ENCODE data around the gene AP3B1.

The AP3B1 gene

DNA sequence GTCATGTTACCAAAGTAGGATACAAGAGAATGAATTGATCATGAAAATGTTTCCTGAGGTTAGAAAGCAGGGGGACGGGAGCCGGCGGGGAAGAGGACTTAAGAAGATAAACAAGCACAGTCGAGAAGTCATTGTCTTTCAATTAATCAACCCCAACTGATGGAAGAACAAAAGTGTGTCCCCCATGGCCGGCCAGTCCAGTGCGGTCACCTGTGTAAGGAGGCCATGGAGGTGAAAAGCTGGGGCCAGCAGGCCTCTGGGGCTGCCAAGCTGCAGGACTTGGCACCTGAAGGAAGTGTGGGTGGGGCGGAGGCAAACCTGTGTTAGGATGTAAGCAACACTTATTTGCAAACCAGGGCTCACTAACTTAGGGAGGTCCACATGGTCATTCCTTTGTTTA is 295.1 kb downstream of the AP3B1 start:
- no peak for DNase-seq

DNA sequence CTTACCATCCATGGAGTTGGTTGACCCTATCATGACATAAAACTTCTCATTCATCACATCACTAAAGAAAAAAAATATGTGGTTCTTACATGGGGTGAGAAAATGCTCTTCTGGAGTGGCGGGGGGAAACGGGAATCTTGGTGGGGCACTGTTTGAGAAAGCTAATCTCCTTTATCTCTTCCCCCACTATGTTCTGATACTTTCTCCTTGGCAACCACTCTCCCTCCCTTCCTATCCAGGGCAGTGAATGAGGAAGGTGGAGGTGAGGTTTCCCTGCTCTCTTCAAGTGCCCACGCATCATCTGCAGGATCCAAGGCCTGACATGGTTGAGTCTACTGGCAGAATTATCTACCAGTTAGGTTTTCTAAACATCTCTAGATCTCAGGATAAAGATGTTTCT is 297.6 kb downstream of the AP3B1 start:
- DNase-seq: no peak

DNA sequence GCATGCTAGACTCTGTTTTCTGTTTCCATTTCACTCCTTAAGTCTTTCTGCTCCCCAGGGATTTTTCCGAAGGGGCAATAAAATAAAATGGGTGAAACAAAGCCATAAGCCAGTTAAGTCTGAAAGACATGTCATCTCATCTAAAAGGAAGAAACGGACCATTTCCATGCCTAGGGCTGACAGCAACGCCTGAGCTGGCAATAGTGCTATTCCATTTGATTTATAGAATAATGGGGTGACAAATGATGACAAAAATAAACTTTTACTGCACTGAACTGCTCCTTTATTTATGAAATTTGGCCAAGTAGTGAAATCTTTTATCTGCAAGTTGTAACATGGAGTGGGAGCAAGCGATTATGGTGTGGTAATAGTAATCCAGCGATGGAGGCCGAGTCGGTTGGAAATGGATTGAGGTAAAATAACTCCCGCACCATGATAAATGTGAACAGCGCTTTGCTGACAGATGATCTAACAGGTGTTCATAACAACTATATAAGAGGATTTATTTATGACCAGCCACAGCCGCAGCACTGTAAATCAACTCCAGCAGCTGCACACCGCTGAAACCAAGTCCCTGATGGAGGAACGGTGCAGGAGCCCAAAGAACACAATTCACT is 298.6 kb downstream of the AP3B1 start:
- no peak for DNase-seq

DNA sequence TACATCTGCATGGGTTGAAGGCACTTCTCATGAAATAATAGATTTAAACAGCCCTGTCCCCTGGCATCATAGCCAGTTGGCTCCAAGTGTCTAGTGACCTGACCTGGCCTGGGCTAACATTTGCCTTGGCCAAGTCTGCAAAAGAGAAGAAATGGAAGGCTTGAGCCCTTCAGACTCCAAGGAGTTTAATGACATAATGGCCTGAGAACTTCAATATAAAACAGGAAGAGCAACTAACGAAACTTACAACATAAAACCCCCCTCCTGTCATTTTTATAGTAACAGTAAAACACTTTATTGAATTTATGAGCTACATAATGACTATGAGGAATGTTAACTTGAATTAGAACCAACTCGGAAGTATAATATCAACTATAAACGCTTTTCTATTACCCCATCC is 299.6 kb downstream of the AP3B1 start:
- DNase-seq: no peak

DNA sequence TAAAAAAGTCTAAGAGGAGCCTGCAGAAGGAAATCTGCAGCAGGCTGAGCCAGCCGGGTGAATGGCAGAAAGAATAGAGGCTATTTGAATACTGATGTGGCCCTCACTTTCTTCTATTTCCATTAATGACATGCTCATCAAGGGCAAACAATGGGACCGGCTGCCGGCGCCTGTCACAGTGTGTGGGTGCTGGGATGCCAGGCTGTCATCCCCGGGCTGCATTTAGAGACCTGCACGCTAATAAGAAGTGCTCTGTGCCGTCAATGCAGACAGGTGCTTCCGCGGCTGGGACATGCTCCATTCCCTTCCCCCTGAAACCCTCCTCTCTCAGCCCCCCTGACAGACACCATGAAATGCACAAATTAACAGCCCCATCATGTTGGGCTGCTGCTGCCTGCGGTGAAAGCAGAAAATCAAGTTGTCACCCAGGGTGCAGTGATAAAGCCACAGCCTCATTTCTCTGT is 300.6 kb downstream of the AP3B1 start:
- no peak for DNase-seq

DNA sequence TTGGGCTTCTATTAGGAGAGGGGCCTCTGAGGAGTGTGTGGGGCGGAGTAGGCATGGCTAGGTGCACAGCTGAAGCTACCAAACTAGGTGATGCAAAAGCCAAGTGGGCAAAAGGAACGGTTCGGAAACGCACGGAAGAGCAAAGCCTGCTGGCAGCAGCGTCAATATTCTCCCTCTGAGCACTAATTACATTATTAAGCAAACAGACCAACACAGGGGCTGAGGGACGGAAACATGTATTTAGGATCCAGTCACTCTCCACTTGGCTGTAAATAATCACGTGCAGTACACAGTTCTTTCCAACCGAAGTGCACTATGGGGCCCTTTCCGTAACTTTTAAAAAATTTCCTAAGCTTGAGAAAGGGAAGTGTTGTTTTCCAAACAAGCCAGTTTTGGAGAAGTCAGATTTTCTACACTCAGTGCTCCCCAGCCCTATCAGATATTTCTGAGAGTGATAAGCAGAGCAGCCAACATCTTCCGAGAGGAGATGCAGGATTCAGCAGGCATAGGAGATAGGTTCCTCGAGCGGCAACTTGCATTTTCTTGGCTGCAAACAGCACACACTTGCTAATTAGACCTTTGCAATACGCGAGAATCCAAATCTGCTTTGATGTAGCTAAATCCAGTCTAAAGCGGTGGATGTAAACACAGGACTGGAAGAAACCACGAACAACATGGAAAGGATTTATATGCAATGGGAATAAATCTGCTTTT is 301.2 kb downstream of the AP3B1 start:
- DNase-seq: no peak

DNA sequence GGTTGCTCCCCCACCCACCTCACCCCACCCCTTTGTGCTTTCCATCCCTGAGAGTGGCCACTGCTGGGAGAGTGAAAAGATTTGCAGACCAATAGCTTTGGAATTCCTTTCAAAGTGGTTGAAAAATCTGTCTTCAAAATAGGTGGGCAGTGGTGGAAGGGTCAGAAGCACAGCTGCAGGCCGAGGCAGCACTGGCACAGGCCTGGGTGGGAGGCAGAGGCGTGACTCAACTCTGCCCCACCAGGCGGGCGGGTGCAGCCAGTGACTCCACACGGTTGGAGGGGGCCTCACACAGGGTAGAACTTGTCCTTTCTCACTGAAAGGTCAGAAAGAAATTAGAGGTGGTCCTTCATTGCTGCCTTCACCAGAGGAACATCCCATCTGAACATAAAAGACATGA is 303.4 kb downstream of the AP3B1 start:
- no peak for DNase-seq

DNA sequence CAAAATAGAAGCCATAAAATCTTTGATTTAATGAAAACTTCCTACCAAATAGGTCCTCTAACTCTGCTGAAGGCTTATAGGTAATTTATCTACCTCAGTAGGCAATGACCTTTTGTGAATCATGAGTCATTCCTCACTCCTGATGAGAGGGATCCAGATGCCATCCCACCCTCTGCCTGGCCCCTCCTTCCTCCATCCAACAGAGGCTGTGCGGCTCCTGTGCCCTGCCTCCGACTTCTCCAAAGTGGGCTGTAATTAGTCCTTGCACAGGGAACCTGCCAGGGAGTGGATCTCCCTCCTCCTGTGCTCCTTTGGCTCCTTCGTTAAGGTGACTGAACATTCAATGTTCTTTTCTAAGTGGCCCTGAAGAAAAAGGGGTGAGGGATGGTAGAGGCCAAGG is 304.5 kb downstream of the AP3B1 start:
- DNase-seq: no peak

DNA sequence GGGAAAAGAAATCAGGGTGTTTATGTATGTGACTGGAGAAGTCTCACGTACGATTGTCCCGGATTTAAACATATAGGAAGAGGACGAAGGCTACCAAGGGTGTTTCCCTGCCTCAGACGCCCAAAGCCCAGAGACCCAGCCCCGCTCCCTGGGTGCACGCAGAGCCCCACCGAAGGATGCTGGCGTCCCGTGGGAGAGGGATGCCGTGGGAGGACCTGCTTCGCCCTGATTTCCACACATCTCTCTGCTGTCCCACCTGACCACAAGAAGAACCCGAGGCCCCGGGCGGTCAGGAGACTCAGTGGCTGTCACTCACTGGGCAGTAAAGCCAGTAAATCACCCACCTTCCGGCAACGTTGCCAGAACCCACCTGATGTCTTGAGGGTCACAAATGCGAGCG is 306.5 kb downstream of the AP3B1 start:
- DNase-seq: no peak

DNA sequence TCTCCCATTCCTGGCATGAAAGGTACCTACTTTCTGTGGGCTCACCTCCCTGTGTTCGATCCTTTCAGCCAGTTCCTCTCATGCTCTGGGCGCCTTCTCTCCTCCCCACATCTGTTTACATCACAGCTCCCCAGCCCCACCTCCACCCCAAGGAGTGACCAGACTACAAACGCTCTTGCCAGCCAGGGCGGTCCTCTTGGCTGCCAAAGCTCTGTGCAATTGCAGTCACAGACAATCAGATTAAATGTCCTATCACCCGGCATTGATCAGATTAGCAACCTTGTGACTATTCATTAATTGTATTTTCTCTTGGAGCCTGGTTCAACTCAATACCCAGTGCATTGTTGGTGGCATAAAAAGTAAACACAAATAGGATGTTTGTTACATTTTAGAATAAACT is 307.2 kb downstream of the AP3B1 start:
- DNase-seq: no peak

DNA sequence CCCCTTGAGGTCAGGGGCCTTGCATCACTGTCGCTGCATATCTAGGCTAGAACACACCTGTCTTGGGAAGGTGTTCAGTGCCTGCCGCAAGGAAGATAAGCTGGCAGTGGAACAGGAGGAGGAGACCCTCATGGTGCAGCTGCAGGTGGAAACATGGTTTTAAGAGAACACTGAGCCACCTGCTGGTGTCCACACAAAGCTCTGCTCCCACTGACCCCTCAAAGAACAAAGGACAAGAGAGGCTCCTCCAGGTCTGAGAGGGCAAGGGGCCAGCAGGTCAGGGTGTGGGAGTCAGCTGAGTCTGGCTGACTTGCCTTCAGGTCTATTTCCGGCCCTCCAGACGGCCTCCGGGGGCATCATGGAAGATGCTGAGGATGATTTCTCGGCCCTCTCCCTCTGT is 308.2 kb downstream of the AP3B1 start:
- no peak for DNase-seq

DNA sequence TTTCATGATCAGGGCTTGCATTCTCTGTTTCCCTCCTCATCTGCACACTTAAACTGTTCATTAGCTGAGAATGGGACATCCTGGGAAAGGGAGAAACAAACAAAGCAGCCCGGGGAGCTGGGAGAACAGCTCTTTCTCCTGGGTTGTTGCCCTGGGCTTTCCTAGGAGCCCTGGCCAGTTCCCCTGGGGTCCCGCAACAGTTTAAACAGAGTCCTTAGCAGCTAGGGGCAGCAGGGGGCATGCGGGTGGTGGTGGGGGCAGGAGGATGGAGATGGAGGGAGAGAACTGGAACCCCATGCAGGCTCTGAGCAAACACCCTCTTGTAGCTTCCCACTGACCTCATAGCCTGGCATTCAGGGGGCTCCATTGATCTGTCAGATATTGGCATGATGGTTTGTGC is 309.3 kb downstream of the AP3B1 start:
- DNase-seq: no peak

DNA sequence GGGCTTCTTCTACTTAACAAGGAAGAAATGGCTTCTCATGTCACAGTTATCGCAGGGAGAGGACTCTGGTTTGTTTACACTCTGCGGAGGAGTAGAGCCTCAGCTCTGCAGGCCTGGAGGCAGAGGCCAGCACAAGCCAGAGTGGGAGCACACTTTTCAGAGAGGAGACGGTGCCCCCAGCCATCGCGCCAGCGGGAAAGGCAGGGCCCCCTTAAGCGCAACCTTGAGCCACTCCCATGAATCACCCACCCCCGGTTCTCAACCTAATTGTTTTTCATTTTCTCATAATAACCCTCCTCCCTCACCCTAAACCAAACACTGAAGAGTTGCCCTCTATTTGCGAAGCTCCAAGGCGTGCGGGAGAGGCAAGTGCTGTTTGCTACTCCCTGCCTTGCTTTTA is 309.9 kb downstream of the AP3B1 start:
- DNase-seq: no peak

DNA sequence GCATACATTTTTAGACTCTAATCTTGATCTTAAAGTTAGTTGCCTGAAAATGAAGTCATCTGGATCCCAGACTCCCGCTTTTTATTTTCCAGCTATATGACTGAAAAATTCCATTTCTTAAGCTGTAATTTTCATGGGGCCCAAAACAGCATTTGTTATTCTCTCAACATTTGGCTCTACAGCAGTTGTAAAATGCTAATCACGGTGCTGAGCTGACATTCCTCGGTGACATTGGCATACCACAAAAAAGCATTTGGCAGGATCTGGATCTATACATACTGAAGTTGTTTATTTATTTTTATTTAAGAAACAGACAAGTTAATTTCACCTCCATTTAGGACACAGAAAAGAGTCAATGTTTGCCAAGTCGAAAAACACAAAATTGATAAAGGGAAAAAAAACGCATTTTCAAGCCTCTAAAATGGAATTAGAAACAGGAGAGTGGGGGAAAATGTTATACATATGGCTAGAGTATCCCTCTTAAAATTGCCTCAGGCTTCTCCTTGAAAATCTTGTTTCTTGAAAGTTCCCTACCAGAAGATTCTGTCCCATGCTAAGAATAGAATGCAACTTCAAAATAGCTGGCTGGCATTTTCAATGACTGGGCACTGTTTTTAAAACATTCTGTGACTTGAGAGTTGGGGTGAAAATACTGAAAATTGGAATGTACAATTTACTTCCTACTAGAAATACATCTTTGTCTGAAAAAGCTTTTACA is 310.9 kb downstream of the AP3B1 start:
- no peak for DNase-seq

DNA sequence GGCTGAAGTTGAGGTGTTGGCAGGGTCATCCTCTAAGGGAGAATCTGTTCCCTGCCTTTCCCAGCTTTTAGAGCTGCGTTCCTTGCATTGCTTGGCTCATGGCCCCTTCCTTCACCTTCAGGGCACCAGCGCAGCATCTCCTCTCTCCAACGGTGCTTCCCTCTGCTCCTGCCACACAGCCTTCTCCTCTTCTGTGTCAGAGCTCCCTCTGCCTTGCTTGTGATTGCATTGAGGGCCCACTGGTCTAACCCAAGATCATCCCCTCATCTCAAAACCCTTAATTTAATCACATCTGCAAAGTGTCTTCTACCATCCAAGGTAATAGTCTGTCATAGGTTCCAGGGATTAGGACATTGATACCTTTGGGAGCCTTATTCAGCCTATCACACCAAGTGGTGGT is 312.7 kb downstream of the AP3B1 start:
- no peak for DNase-seq

DNA sequence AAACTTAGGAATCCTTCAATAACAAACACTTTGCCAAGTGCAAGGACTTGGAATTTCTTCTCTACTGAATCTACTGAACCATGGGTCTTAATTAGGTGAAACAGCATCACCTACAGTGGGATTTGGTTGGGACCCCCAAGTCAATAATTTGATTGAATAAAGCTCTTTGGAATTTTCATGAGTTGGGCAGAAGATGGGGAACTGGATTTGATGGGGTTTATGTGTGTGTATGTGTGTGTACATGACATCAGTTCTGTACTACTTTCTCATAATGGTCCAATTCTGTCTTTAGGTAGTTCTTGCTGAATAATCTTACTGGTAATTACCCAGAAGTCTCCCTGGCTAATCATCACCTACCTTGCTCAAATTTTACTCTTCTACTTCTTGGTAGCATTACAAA is 319.9 kb downstream of the AP3B1 start:
- no peak for DNase-seq

DNA sequence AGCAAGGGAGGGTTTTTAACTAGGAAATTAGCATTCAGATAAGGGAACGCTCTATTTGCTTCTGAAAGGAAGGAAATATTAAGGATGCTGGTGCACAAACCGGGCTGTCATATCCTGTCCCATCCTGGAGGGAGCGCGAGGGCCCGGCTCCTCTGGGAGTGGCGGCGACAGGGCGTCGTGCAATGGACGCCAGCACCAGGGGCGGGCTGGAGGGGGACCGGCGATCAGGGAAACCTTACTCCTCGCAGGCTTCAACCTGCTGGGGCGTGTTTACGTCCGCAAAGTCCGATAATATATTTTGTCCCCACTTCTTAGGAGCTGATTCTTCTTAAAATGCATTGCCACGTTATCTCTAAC is 321.3 kb downstream of the AP3B1 start:
- DNase-seq: no peak

DNA sequence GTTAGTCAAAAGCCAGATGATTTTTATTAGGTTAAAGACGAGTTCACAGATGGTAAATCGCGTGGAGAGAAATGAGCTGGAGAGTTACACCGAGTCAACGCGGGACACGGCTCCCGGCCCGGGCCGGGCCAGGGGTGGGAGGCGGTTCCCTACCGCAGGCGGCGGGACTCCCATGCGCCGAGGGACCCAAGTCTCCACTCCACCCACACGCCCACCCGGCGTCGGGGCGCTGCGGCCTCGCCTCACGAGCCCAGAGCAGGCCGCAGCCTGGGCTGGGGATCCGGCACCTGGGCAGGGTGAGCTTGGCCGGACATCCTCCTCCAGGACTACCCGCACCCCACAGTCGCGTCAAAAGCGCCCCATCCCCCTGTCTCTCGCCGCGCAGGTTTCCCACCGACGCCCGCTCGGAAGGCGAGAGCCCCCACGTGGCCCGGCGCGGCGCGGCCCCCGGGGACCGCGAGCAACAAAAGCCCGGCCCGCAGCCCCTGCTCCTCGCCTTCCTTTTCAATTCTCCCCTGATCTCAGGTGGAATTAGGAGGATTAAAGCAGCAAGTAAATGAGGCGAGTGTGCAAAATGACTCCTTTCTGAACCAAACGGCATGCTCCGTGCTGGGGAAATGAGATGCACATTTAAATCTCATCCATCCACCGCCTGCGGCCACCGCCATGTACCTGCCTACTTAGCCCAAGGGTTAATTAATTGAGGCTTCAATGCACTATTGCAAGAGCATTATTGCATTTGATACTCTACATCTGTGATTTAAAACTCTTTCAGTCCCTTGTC is 321.8 kb downstream of the AP3B1 start:
- DNase-seq: peak; percentile 17

DNA sequence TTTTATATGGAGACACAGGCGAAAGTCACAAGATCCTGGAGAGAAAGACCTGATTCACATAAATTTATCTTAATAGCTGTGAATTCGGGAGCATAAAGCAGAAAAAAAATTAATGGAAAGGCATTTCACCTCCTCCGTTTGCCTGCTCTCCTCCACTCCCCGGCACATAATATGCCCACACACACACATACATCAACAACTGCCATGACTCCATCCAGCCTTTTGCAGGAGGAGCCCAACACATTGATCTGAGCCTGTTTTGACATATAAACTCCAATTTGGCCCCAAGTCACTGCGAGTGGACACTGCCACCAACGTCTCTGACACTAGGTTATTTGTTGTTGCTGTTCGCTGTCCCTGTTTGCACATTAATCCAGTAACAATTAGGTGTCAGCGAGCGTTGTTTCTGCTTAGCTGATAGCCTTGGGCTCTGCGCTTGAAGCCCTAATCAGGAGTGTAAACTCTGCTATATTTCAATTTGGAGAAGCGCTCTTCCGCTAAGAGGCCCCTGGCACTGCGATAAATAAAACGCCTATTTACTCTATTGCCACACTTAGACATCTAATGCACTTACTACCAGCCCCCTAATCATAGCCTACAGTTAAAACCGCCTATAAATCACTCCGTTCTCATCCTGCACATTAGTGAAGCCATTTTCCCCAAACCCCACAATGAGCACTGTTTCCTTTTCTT is 322.6 kb downstream of the AP3B1 start:
- DNase-seq: no peak

DNA sequence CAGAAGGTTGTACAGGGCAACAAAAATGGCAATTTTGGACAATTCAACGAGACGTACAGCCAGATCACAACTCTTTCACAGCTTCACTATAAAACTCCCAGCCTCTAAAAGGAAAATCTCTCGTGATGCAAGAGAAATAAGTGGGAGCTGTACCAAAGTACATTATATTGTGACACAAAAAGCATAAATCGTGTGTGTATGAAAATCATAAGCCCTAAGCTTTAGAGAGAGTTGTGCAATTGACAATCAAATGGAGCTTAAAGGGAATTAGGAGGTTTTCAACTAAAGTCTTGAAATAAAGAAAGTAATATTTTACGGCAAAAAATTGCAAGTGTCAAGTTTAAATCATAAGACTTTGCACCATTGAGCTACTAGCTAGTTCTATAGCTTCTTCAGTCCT is 323.6 kb downstream of the AP3B1 start:
- no peak for DNase-seq

DNA sequence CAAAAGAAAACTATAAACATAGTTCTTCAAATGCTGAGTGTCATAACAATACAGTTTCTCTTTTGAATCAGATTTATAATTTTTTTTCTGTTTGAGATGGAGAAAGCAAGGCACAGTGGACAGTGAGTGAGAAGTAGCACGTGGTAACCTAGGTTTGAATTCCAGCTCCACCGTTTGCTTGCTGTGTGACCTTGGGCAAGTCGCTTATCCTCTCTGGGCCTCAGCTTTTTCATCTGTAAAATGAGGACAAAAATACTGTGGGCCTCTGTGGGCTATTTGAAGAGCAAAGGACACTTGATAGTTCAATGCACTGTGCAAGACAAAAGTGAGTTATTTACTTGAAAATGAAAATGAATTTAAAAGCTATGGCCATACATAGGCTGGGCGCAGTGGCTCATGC is 330.7 kb downstream of the AP3B1 start:
- DNase-seq: no peak

DNA sequence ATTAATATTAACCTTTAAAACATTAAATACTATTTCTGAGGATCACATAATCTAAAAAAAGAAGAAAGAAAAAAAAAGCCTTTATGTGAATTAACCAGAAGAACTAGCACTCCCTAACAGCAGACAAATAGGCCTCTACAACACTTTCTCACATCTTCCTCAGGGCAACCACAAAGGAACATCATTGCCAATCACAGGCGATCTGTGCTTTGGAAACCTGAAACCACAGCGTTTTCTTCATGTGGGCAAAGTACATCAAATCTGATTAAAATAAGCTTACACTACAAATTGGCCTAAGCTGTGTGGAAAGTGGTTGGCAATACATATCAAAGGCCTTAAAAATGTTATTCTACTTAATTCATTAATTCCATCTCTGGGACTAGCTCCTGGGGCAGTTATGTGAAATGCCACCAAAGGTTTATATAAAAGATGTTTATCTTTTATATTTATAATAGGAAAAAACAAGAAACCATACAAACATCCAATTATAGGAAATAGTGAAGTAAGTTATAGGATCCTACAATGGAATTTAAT is 333.6 kb downstream of the AP3B1 start:
- DNase-seq: no peak

DNA sequence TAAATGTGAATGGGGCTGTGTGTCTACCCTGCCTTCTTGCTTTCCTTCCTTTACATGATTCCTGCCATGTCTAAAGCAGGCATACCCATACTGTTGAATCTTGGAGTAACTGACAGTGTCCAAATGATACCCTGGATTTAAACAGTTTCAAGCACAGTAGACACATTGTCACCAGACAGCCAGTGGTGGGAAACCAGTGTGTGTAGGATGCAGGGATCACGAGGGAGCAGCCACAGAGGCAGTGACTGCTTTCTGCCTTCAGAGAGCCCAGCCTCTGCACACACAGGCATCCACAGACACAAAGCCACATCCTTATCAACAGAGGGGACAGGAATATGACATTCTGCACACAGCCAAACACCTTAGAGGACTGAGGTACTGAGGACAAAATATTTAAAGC is 334.2 kb downstream of the AP3B1 start:
- no peak for DNase-seq

All from stimulated activated CD4-positive, alpha-beta T cell treated with anti-CD3 and anti-CD28 coated beads, Interleukin-12 subunit alpha, Interleukin-12 subunit beta, amount 100 ng/mL, for 4 hours (primary cell).